HL-60/S4 (cell line): ENCODE data around the gene GLUD1.
"Not testable (repeated sequence)": the region's sequence is repeated elsewhere in the genome, so short reads cannot be mapped to it uniquely, and the experiment has no call there.

Experiments
- in situ Hi-C: fragments of 300-500 bp; cut with MboI; formaldehyde crosslinking; loops from 2 replicates; pipeline ENCODE4 v1.14.3; 2022; ENCODE audit warnings: low sequenced_read_pairs

GLUD1 gene

DNA sequence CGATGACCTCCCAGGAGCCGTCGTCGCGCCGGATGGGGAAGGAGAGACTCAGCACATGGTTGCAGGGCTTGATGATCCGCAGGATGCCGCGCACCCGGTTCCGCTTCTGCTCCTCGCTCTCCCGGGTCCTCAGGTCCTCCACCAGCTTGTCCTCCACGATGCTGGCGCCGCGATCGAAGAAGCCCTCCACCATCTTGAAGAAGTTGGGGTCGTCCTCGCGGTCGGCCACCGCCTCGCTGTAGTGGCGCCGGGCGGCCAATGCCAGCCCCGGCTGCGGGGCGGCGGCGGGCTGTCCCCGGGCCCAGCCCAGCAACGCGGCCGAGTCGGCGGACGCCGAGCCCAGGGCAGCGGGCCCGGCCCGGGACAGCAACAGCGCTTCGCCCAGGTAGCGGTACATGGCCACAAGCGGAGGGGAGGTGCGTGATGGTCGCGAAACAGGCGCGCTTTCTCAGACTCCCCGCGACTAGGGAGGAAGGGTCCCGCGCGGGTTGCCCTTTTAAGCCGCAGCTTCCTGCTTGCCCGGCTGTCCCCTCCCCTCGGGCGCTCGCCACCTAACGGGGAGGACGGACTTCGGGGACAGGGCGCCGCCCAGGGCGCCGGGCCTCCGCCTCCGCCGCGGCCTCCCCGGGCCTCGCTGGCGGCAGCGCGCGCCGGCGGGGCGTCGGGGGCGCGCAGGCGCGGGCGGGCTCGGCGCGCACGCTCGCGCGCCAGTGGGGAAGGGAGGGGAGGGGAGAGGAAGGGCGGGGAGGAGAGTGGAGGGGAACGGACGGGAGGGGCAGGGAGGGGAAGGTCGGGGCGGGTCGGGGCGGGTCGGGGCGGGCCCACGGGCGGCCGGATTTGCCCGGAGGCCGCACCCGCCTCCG, at the start of gene GLUD1, which contains the start of gene SHLD2:
GLUD1 (minus strand) TSS at position 471 of the 863 bp plus-strand sequence; CDS start at position 397, 74 bp downstream.
SHLD2 (plus strand) TSS at position 834 of the 863 bp plus-strand sequence. CDS start 56,149 bp downstream, outside the sequence.
- in situ Hi-C loops: no loop called here

DNA sequence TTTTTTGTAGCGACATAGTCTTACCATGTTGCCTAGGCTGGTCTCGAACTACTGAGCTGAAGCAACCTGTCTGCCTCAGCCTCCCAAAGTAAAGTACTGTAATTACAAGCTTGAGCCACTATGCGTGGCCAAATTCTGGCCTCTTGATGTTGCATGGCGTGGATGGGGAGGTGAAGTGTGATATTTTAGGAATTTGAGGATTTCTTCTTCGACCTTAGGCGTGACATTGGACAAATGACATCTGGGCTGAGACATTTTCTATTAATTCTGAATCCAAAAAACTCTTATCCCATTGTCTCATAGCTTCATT, 48.4 kb upstream of the GLUD1 start:
- in situ Hi-C loops: not testable (repeated sequence)

DNA sequence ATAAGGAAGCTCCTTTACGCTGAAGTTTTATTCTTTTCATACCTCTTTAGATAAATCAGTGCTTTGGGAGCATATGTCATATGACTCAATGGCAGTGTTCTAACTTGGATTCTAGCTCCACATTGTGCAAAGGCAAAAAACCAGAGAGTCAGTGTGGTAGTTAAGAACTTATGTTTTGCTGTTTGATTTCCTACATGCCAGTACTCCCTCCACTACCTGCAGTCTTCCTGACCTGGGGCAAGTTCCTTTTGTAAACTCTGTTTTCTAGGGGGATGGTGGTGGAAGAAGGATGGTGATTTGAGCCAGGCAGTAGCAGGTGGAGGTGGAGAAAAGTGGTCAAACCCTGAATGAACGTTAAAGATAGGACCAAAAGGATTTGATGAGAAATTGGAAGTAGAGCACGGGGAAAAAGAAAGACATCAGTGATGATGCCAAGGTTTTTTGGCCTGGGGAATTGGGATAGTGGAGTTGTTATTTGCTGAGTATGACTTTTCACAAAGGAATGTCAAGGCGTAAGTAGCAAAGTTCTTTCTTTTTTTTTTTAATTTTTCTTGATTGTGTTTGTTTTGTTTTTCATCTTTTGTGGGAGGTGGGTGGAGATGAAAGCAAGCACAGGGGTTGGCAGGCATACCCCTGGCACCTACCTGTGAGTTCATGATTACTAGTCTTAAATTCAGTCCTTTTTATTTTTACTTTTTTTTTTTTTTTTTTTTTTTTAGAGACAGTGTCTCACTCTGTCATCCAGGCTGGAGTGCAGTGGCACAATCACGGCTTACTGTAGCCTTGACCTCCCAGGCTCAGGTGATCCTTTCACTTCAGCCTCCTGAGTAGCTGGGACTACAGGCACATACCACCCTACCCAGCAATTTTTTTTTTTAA, 47.8 kb upstream of the GLUD1 start:
- in situ Hi-C loops: not testable (repeated sequence)

DNA sequence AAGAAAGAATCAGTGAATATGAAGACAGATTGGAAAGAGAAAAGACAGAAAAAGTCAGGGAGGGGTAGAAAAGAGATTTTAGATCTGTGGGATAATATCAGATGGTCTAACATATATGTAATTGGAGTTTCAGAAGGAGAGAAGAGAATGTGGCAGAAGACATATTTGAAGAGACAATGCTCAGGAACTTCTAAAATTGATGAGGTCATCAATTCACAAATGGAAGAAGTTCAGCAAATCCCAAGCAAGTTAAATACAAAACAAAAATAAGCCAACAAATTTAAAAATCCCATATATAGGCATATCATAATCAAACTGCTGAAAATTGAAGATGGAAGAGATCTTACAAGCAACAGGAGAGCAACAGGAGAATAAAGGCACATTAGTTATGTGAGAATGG, 42.8 kb upstream of the GLUD1 start:
- in situ Hi-C loops: not testable (repeated sequence)

DNA sequence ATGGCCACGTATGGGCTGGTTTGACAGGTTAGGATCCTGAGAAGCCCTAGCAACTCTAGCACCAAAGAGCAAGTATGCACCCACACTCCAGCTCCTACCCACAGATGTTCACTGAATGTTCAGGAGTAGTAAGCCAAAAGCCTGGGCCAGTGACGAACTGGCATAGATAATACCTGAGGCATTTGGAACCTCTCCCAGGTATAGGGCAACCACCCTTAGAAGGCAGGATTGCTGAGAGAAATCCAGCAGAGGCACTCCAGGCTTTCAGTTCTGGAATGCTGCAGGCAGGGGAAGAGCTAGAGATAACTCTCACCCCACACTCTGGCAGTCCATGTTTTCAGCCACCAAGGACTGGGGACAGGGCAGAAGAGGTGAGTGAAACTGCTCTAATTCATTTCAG, 39.8 kb upstream of the GLUD1 start:
- in situ Hi-C loops: not testable (repeated sequence)

DNA sequence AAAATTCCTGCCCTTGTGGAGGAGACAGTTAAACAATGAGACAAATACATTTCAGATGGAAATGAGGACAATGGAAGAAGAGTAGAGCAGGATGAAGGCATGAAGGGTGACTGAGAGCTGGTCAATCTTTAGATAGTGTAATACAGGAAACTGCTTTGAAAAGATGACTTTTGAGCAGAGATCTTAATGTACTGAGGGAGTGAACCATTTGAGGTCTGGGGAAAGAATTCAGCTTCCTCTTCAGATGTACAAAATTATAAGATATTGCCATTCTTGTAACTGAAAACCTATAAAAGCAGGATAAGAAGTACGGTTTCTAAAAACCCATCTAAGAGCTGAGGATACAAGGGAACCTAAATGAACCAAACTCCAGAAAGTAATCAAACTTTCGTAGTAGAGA, 39.3 kb upstream of the GLUD1 start:
- in situ Hi-C loops: not testable (repeated sequence)

DNA sequence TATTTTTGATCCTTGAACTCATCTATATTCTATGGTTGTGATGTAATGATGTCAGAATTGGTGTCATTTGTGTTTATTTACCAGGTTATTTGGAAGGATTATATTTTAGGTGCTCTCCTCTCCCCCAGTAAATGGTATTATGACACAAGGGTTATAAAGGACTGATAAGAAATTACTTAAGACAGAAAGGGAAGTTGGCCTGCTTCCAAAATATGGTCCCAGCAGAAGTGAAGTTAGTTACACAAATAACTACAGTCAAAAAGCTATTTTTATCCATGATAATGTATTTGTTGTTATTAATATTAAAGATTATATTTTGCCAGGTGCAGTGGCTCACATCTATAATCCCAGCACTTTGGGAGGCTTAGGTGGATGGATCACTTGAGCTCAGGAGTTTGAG, 37.5 kb upstream of the GLUD1 start:
- in situ Hi-C loops: not testable (repeated sequence)

DNA sequence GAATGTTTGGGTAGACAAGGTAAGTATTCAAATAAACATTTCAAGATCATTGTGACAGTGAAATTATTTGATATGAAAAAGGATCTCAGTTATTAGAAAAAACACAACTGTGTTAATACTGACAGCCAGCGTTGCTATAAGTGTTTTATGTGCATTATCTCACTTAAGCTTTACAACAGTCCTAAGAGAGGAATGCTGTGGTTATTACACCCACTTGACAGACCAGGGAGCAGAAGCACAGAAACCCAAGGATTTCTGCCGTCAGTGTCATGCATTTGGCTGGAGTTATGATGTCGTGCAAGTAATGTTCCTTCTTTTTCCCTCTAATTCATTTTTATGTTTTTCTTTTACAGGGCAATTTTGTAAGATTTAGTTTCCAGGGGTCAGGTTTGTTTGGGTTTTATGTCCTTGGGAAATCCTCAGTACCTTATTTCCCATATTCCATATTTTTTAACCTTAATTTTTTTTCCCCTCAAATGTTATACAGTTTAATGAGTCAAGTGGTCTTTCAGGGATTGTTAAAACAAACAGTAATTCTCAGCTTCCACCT, 33.0 kb upstream of the GLUD1 start:
- in situ Hi-C loops: not testable (repeated sequence)

DNA sequence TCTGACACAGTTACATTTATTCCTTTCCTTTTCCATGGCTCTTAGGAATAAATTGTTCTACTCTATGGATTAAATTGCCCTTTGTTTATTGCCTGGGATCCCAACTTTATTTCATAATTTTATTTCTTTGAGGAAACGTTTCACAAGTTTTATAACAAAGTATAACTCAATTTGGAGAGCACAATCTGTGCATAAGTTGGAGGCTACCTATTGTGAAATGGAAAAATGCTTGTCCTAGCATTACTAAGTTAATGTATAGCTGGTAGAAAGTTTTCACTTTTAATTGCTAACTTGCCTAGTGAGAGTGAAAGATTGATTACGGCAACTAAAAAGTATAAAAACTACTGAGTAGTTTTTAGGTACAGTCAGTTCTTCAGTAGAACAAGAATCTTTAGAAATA, 32.4 kb upstream of the GLUD1 start:
- in situ Hi-C loops: not testable (repeated sequence)

DNA sequence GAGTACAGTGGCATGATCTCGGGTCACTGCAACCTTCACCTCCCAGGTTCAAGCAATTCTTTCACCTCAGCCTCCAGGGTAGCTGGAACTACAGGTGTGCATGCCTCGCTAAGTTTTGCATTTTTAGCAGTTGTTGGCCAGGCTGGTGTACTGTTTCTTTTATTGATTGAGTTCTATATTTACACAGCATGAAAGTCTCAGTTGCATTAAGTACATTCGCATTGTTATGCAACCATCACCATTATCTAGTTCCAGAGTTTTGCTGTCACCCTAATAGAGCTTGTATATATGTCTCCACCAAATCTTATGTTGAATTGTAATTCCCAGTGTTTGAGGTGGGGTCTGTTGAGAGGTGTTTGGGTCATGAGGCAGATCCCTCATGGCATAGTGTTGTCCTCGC, 28.7 kb upstream of the GLUD1 start:
- in situ Hi-C loops: not testable (repeated sequence)

DNA sequence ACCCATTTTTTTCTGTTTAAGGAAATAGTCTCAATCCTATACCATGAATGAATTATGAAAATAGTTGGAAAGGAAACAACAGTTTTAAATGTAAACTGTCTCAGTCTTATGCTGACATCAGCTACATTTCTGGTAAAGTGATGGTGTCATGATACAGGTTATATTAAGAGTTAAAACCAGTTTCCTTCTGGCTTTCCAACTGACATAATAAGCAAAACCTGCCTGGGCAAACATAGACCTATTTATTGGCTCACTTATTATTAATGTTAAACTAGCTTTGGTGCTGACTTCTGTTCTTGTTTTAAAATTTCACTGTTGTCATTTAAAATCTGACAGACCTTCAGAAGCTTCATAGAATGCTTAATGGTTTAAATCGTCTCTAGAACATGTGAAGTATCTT, 24.4 kb upstream of the GLUD1 start:
- in situ Hi-C loops: not testable (repeated sequence)

DNA sequence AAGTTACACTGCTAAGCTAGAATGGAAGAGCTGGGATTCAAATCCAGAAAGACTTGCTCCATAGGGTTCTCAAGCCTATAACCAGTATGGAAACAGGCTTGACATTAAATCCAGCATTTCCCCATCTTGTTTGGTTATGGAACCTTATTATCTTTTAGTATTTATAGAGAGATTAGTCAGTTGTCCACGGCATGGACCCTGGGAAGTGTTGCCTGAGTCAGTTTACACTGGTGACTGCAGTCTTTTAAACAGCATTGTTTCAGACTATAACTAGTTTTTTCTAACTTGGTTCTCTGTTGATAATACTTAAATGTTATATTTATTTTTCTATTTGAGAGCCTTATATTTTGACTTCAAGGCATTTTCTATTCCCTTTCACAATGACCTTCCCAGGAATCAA, 23.5 kb upstream of the GLUD1 start:
- in situ Hi-C loops: not testable (repeated sequence)

DNA sequence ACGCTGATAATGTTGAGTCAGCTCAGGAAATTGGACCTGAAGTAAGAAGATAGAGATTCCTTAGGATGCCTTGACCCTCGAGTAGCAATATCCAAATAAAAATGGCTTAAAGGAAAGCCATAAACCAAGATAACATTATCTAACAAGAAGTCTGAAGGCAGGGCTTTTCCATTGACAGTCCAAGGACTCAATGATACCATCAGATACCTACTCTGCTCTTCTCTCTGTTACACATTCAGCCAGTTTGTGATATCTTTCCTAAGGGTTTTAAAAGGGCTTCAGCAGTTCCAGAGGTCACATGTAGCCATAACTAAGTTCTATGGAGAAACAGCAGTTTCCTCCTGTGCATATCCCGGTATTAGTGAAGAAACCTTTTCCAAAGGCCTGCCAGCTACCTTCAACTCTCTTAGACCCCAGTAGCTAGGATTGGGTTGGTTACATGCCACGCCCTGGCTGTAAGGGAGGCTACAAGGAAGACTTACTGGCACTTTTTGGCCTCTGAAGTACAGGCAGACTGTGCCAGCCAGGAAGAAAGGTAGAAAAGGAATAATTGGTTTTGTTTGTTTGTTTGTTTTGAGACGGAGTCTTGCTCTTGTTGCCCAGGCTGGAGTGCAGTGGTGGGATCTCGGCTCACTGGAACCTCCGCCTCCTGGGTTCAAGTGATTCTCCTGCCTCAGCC, 10.9 kb upstream of the GLUD1 start:
- in situ Hi-C loops: no loop called here

DNA sequence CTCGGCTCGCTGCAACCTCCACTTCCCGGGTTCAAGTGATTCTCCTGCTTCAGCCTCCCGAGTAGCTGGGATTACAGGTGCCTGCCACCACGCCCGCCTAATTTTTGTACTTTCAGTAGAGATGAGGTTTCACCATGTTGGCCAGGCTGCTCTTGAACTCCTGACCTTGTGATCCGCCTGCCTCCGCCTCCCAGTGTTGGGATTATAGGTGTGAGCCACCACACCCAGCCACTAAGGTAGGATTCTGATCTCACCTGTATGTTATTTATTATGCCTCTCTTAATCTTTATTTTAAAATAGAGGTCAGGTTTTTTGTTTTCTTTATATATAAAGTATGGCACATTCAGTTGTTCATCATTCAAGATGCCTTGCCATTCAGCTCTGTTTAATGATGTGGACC, 10.1 kb upstream of the GLUD1 start:
- in situ Hi-C loops: not testable (repeated sequence)

DNA sequence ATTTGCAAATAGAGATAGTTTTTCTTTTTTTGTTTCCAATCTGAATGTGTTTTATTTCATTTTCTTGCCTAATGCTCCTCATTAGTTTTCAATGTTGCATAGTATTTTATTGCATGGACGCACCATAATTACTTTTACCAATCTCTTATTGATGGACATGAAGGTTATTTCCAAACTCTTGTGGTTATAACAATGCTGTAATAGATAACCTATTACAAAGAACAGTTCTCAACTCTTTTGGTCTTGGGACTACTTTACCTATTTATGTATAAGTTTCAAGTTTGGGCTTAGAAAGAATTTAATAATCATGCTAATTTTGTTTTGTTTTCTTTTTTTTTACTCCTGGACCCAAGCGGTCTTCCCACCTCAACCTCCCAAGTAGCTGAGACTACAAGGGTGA, 7.4 kb upstream of the GLUD1 start:
- in situ Hi-C loops: no loop called here

DNA sequence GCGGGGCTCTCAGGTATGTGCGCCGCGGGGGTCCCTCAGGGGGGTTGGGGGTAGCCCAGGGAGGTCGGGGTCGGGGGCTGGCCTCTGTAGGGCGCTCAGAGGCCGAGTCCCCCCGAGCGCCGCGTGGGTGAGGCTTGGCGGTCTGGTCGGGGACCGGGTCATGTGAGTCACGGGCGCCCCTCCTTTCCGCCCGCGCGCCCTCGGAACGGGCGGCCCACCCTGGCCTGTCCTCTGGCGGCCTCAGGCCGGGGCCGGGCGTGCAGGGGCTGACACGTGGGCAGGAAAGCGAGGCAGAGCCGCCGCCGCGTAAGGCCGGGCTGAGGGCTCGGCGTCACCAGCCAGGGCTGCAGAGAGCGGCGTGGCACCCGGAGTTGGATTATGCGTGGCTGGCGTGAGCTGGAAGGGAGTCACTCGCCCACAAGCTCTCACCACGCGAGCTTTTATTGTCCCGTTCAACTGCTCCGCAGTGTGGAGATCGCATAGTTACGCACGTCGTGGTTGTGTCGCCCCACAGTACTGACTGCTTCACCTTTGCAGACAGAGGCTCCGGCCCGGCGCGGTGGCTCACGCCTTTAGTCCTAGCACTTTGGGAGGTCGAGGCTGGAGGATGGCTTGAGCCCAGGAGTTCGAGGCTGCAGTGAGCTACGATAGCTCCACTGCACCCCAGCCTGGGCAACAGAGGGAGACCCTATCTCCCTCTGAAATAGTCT, 748 bp upstream of the GLUD1 start:
- in situ Hi-C loops: no loop called here

DNA sequence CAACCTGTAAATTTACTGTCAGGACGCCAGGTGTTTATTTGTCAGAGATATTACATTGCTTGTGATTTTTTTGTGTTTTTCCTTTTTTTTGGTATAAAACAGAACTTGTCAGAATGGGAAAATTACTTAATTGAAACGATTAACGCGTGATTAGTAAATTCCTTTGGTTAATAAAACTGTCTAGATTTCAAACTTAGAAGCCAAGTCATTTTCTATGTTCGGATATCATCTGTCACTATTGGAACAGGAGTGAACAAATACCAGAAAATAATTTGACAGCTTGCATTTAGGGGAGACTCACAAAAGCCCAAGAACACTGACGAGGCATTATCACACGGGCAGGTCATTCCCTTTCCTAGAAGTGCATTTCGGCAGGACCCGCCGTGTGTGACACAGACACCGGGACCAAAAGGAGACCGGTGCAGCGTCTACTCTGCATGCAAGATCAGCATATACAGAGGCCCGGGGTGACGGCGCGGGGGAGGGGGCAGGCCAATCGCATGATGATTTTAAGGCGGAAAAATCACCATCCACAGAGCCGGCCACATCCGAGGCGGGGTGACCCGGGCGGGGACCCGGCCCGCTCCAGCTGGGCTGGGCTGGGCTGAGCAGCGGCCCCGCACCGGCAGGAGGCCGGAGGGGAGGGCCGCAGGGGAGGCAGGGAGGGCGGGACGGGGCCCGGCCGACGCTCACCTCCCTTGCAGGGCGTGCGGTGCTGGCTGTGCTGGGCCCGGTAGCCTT, 841 bp downstream of the GLUD1 start:
- in situ Hi-C loops: no loop called here

DNA sequence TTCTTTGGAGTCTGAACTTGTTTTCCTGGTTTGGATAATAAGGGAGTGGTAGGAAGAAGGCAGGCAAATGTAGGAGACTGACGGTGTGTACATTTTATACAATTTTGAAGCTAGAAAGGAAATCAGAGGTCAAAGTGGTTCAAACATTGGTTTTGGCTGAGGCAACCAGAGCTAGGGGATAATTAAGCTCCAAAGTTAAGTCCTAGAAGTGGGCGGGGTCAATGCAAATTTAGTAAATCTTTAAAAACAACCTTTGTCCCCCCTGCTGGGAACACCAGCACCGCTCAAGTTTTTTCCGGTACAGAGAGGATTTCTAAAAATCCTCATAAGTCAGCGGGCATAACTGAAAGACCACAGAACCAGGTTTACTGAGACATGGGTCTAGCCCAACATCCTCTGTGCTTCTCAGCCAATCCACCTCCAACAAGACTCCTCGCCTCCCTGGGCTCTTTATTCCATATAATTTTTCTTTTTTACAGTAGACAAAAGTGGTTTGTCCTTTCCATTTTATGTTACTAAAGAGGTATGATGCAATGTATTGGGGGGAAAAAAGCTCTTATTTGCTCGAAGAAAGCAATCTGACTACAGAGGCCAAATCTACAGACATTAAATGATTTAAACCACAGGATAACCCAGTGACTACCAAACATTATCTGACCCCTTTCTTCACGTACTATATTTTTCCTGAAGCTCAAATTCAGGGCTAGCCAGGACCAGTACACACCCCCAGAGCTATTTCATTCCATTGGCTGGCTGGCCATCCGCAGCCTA, 1.6 kb downstream of the GLUD1 start:
- in situ Hi-C loops: no loop called here

DNA sequence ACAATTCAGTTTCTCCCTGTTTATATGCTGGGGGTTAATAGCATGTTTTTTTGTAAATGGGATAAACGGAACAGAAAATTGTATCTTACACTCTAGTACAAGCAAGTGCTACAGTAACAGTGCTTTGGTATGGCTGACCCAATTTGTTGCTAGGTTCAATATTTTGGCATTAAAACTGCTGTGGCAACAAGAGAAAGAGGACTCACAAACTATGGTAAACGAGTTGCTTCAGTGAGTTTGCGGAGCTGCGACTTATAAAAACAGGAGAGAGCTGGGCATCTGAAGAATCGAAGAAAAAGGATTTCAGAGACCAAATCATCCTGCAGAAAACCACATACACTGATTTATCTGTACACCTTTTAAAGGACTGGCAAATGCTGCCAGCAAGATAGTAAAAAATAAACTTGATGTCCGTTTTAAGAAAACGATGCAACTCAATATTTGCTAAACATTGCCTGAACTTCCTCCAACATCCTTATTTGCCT, 2.2 kb downstream of the GLUD1 start:
- in situ Hi-C loops: no loop called here
